Chondrocyte (in vitro differentiated cells): ENCODE data around the gene KCTD2. TPM values are rescaled to one million over a fixed set of nuclear protein-coding genes. Genes with fewer than 3 reads are reported as not detected.

Experiments
- DNase-seq: peaks from one replicate; pipeline ENCODE4 v3.0.0; 2021; ENCODE audit warnings: mixed read lengths, low spot score
- H3K27ac Mint-ChIP-seq: one replicate; pipeline ENCODE4 v1.8.0; 2021; ENCODE audit warnings: mild to moderate bottlenecking, moderate library complexity, mixed read lengths; ENCODE audit not compliant: unreplicated experiment
- H3K27me3 Mint-ChIP-seq: 2 replicates; pipeline ENCODE4 v1.8.0; 2021; ENCODE audit warnings: low read depth, mixed read lengths
- H3K36me3 Mint-ChIP-seq: 2 replicates; pipeline ENCODE4 v1.8.0; 2021; ENCODE audit warnings: low read depth, mixed read lengths
- H3K4me1 Mint-ChIP-seq: 2 replicates; pipeline ENCODE4 v1.8.0; 2021; ENCODE audit warnings: low read depth, mild to moderate bottlenecking, mixed read lengths
- H3K4me3 Mint-ChIP-seq: one replicate; pipeline ENCODE4 v1.8.0; 2021; ENCODE audit warnings: mild to moderate bottlenecking, moderate library complexity, mixed read lengths; ENCODE audit not compliant: unreplicated experiment
- H3K9me3 Mint-ChIP-seq: 2 replicates; pipeline ENCODE4 v1.8.0; 2021; ENCODE audit warnings: low read depth, mixed read lengths
- total RNA-seq: library from RNA; stranded (reverse); gene quantifications from 3 replicates; pipeline ENCODE4 v1.2.1, GENCODE V29; 2021
- TF ChIP-seq, protein P1 (sequence below): fragments of 200-600 bp; sonication (generic); IDR thresholded peaks from 2 replicates; pipeline ENCODE4 v1.5.0; 2021; ENCODE audit warnings: antibody characterized with exemption, mild to moderate bottlenecking, moderate library complexity

The KCTD2 gene
- total RNA-seq, 1 donor from 2014 or later = 17.1 TPM

DNA sequence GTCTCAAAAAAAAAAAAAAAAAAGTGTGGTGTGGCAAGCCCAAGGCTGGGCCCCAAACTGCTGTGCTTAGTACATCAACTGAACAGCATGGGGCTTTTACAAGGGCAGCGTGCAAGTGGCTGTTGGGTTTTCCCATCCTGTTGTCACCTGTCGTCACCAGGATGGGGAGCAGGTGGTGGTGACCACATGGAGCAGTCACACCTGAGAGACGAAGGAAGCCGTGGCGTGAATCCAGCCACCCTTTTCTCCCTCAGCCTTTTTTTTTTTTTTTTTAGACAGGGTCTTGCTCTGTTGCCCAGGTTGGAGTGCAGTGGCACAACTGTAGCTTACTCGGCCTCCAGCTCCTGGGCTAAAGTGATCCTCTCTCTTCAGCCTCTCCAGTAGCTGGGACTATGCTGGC is 38.7 kb upstream of the KCTD2 start:
- Mint-ChIP-seq H3K36me3 (peaks cover 7% of the 10 kb centered on the region), H3K27me3 (no peaks in the 10 kb centered on the region), H3K9me3 (no peaks in the 10 kb centered on the region), H3K4me3 (no peak overlapping the region), H3K4me1 (peaks cover 18% of the 10 kb centered on the region), H3K27ac (no peak overlapping the region)
- peak; percentile 27 for DNase-seq
- TF ChIP-seq, protein P1, sequence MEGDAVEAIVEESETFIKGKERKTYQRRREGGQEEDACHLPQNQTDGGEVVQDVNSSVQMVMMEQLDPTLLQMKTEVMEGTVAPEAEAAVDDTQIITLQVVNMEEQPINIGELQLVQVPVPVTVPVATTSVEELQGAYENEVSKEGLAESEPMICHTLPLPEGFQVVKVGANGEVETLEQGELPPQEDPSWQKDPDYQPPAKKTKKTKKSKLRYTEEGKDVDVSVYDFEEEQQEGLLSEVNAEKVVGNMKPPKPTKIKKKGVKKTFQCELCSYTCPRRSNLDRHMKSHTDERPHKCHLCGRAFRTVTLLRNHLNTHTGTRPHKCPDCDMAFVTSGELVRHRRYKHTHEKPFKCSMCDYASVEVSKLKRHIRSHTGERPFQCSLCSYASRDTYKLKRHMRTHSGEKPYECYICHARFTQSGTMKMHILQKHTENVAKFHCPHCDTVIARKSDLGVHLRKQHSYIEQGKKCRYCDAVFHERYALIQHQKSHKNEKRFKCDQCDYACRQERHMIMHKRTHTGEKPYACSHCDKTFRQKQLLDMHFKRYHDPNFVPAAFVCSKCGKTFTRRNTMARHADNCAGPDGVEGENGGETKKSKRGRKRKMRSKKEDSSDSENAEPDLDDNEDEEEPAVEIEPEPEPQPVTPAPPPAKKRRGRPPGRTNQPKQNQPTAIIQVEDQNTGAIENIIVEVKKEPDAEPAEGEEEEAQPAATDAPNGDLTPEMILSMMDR = no peak

DNA sequence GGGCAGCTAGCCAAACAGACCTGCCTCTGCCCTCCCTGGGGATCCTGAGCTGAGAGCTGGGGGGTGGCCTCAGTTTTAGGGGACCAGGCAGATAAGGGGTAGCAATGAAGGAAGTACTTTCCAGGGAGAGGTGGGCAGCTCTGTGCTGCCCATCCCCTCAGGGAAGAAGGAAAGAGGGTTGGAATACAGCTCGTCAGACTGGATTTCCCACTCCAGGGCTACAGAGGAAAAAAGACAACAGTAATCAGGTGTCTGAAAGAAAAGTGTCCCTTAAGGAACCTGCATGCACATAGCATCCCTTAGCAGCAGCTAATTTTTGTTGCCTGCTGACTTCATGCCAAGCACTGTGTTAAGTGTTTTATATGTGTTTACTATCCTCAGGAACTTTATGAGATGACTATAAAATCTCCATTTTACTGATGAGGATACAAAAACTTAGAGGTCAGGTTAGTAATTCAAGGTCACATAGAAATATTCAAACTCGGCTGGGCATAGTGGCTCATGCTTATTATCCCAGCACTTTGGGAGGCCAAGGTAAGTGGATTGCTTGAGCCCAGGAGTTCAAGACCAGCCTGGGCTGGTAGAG is 37.8 kb upstream of the KCTD2 start:
- TF ChIP-seq, protein P1 = no peak
- no peak overlapping the region for H3K27ac Mint-ChIP-seq
- H3K36me3 Mint-ChIP-seq = peaks cover 7% of the 10 kb centered on the region

DNA sequence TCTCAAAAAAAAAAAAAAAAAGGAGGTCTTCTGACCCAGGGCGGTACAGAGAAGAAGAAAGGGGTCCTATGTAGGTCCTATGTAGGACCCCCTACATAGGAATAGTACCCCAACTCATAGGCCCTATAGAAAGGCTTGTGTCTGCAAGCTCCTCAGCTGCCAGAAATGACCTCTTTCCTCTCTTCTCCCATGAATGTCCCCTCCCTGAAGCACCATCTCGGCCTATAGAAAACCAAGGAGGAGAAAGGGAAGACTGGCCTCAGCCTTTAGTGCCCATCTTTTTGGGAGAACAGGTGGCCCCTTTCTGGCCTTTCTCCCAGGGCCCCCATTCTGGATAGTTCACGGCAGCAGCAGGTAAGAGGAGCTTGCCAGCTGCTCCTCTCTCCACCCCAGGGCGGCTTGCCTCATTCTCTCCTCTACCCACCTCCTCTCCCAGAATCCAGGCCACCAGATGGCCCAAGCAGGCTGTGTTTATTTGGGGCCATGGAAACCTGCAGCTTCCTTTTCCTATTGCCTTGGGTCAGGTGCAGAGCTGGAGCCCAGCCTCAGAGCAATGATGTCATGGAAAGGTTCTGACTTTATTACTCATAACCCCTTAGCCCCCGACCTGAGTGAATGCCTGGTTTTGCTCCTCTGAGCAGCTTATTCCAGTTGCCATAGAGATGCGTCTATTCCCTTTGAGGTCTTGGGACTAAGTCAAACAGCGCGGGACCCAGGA is 36.2 kb upstream of the KCTD2 start:
- peaks cover 2% of the 10 kb centered on the region for H3K36me3 Mint-ChIP-seq
- TF ChIP-seq, protein P1 = no peak
- H3K27ac Mint-ChIP-seq = peak overlapping the region; percentile 96
- no peaks in the 10 kb centered on the region for H3K27me3 Mint-ChIP-seq
- peaks cover 29% of the 10 kb centered on the region for H3K4me1 Mint-ChIP-seq
- no peak overlapping the region for H3K4me3 Mint-ChIP-seq
- H3K9me3 Mint-ChIP-seq = no peaks in the 10 kb centered on the region
- DNase-seq = no peak

More for the DNA sequence above, 37.8 kb upstream of the KCTD2 start:
- Mint-ChIP-seq H3K4me3 (no peak overlapping the region), H3K27me3 (no peaks in the 10 kb centered on the region), H3K4me1 (peaks cover 25% of the 10 kb centered on the region), H3K9me3 (no peaks in the 10 kb centered on the region)
- DNase-seq = peak; percentile 29

DNA sequence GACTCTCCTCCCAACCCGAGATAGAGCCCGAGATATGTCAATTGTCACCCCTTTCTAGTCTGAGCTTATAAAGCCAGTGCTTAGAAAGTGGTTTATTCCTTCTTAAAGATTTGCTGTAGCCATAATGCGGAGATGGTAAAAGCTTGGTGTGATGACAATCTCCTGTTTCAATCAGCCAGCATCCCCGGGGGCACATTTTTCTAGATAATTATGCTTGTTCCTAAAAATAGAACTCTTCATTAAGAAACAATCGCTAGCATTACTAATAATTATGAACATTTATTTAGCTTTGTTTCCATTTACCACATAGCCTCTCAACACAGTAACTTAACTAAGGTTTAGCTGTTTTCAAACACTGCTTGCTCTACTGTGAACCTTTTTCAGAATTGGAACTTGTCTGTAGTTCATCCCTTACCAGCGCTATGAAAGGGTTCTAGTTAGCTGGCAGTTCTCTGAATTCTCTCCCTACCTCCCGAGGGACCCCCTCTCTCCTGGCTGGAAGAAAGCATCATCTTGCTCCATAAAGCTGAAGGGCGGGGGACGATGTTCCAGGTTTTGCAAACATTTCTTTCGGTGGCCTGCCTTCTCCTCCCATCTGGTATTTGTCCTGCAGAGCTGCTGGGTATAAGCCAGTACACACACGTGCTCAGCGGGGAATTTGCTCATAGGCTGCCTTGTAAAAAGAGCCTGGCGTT is 35.5 kb upstream of the KCTD2 start:
- H3K27me3 Mint-ChIP-seq = no peaks in the 10 kb centered on the region
- peak overlapping the region; percentile 95 for H3K4me3 Mint-ChIP-seq
- peaks cover 29% of the 10 kb centered on the region for H3K4me1 Mint-ChIP-seq
- peak overlapping the region; percentile 96 for H3K27ac Mint-ChIP-seq
- no peaks in the 10 kb centered on the region for H3K9me3 Mint-ChIP-seq
- peaks cover 3% of the 10 kb centered on the region for H3K36me3 Mint-ChIP-seq
- DNase-seq = no peak
- TF ChIP-seq, protein P1 = no peak

DNA sequence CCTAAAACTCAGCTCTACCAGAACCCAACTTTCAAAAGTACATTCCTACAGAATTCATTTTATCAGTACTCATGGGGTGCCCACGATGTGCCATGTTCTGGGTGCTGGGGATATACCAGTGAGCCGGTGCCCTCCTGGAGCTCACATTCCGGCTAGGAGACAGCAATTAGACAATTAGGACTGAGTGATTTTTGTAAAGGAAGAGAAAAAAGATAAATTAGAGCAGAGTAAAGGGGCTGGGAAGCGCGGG is 35.0 kb upstream of the KCTD2 start:
- H3K9me3 Mint-ChIP-seq = no peaks in the 10 kb centered on the region

More for the DNA sequence above, 35.0 kb upstream of the KCTD2 start:
- H3K36me3 Mint-ChIP-seq = peaks cover 7% of the 10 kb centered on the region
- H3K4me1 Mint-ChIP-seq = peaks cover 29% of the 10 kb centered on the region
- H3K27ac Mint-ChIP-seq = peak overlapping the region; percentile 96
- H3K4me3 Mint-ChIP-seq = peak overlapping the region; percentile 95
- TF ChIP-seq, protein P1 = no peak
- H3K27me3 Mint-ChIP-seq = no peaks in the 10 kb centered on the region
- no peak for DNase-seq
